NCI-H187 (cell line): ENCODE data around the gene LRP2BP.
"Not testable (repeated sequence)": the region's sequence is repeated elsewhere in the genome, so short reads cannot be mapped to it uniquely, and the experiment has no call there.

ENCODE experiments used
- DNase-seq, 2 experiments: peaks; one replicate each; lab custom pipeline; 2025; lab: John Stamatoyannopoulos, UW

Gene LRP2BP

DNA sequence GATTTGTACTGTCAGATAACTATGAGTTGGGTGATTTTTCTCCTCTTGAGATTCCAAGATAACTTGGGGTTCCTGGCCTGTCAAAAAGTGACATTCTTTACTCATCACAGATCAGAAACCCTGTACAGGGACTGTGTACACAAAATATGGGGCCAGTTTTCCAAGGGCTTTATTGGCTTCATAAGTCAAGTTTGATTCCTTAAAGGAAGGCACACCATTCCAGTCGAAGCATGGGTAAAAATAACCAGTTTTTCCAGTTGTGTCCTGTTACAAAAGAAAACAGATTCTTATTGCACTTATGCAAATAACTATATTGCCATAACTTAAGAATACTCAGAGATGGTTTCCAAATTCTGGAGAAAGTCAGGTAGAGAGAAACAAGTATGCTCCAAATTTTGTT, 70.0 kb downstream of the LRP2BP start:
- DNase-seq: not testable (repeated sequence)

DNA sequence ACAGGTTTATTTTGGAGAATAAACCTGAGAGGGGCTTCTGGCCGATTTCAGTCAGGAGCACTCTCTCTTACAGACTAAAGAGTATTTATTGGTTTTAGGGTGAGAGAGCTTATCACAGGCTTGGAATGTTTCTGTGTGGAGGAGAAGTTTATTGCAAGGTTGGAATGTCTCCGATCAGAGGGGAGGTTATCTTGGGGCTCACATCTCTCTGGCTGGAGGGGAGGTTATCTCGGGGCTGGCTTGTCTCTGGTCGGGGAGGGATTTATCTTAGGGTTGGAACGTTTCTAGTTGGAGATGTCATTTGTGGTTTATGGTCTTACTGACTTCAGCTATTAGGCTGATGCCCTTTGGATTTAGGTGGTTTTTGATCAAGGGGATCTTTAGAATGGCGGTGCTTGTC, 71.4 kb downstream of the LRP2BP start:
- not testable (repeated sequence) for DNase-seq

DNA sequence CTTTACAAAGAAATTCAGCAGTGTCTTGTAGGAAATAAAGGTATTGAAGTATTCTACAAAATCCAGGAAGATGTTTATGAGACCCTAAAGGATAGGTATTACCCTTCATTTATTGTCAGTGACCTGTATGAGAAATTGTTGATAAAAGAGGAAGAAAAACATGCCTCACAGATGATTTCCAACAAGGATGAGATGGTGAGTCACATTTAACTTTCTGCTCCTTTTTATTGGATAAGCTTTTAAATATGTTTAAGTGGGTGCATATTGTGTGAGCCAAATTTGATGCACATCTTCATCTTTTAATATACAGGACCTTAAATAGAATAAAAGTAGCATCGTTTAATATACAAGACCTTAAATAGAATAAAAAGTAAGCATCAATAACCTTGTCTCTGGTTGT, 72.1 kb downstream of the LRP2BP start:
- no peak for DNase-seq

DNA sequence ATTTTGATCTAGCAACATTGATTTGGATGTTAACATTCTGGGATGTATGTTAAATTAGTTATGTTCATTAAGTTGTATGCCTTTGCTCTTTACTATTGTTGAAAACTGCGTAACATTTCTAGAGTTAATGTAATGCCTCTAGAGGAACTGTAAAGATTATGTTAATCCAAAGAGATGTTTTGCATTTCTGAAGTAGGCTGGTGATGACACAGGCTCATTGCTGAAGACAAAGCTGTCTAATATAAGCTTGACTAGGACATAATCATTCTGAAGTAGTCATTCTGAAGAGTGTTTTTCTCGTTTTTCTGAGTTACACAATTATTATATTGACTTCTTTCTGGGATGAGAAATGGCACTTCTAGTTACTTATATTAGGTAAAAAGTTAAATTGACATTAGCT, 72.9 kb downstream of the LRP2BP start:
- no peak for DNase-seq

DNA sequence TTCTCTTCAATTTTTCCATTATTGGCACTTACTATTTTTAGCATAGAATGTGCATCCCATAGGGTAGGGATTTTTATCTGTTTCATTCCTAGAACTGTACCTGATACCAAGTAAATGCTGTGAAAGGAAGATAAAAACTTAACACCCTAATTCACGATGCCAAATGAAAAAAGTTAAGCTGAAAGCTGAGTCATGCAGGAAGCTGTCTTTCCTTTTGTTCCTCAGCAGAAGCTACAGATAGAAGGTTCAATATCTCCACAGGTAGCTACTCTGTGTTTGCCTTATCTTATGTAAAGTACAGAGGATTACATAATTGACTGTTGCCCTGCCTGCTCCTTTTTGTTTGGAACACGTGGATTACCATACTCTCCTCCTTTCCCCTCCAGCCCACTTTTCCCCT, 77.0 kb downstream of the LRP2BP start:
- no peak for DNase-seq

DNA sequence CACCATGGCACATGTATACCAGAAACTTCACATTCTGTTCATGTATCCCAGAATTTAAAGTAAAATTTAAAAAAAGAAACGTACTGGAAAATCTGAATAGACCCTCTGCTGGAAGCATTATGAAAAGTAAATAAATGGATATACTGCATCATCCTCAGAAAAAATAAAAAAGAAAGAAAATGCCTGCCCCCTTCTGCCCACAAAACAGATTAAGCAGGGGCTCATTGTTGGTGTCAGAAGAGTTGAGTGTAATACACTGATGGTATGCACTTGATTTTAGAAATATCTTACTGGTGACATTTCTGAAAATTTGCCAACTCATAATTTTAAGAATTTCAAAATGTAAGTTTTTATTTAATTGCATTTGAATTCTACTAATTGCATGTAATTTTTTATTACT, 77.8 kb downstream of the LRP2BP start:
- DNase-seq: no peak

DNA sequence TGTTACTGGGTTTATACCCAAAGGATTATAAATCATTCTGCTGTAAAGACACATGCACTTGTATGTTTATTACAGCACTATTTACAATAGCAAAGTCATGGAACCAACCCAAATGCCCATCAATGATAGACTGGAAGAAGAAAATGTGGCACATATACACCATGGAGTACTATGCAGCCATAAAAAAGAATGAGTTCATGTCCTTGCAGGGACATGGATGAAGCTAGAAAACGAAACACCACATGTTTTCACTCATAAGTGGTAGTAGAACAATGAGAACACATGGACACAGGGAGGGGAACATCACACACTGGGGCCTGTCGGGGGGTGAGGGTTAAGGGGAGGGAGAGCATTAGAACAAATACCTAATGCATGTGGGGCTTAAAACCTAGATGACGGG, 78.3 kb downstream of the LRP2BP start:
- DNase-seq: not testable (repeated sequence)
